Left ventricle myocardium inferior (tissue), 1 donor: ENCODE measurements around the gene P2RX1. TPM values are rescaled to one million over a fixed set of nuclear protein-coding genes. Genes with fewer than 3 reads are reported as not detected.

Source experiments
- DNase-seq: peaks from one replicate; pipeline ENCODE4 v3.0.0-alpha.2; 2020
- H3K27ac ChIP-seq: fragments of 200-600 bp; replicated peaks from 2 replicates; pipeline ENCODE4 v1.8.0; 2021
- H3K27me3 ChIP-seq: fragments of 200-600 bp; 2 replicates; pipeline ENCODE4 v1.8.0; 2021; ENCODE audit warnings: low read depth
- H3K36me3 ChIP-seq: fragments of 200-600 bp; 2 replicates; pipeline ENCODE4 v1.8.0; 2021
- H3K4me1 ChIP-seq: fragments of 200-600 bp; 2 replicates; pipeline ENCODE4 v1.8.0; 2021
- H3K4me3 ChIP-seq: fragments of 200-600 bp; 2 replicates; pipeline ENCODE4 v1.8.0; 2021; ENCODE audit warnings: mild to moderate bottlenecking, moderate library complexity
- H3K9me3 ChIP-seq: fragments of 200-600 bp; replicated peaks from 2 replicates; pipeline ENCODE4 v1.8.0; 2021
- CTCF ChIP-seq: fragments of 200-600 bp; IDR thresholded peaks from 2 replicates; pipeline ENCODE4 v1.8.0; 2021; ENCODE audit warnings: antibody characterized with exemption, mild to moderate bottlenecking, borderline replicate concordance
- intact Hi-C: fragments of 100-400 bp; cut with micrococcal nuclease; formaldehyde crosslinking; loops from one replicate; pipeline ENCODE4 v1.11.0; 2022
- total RNA-seq: library from RNA; stranded (reverse); fragmentation: NEBNext Ultra II Directional; extraction: Animal tissue kit (Norgen Biotek cat#: 25700); gene quantifications from one replicate; pipeline ENCODE4 v1.2.1, GENCODE V29; 2021
- donor health status: DM: no; HTN: yes; CAD: no; lungs with severe emphysema.

P2RX1 gene
- total RNA-seq, 1 donor from 2014 or later: 0.55 TPM

DNA sequence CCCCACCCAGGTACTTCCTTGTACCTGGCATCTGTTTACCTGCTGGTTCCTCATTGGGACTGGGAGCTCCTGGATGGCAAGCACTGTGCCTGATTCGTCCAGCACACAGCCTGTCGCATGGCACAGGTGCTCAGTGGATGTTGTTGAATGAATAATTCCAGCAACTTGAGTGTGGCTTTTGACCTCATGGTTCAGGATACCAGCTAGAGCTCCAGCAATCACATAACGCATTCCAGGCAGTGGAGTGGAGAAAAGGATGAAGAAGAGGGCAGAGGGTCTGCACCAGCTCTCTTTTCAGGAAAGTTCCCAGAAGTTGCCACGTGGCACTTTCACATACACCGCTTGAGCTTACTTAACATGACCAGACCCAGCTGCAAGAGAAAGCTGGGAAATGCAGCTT is 22.1 kb downstream of the P2RX1 start:
- intact Hi-C loops: no loop called here
- TF ChIP-seq CTCF: no peak
- Histone ChIP-seq H3K4me3 (peak overlapping the region; percentile 9), H3K27me3 (no peaks in the 10 kb centered on the region), H3K27ac (peak overlapping the region; percentile 90), H3K36me3 (no peaks in the 10 kb centered on the region), H3K9me3 (no peaks in the 10 kb centered on the region), H3K4me1 (peaks cover 69% of the 10 kb centered on the region)
- no peak for DNase-seq

DNA sequence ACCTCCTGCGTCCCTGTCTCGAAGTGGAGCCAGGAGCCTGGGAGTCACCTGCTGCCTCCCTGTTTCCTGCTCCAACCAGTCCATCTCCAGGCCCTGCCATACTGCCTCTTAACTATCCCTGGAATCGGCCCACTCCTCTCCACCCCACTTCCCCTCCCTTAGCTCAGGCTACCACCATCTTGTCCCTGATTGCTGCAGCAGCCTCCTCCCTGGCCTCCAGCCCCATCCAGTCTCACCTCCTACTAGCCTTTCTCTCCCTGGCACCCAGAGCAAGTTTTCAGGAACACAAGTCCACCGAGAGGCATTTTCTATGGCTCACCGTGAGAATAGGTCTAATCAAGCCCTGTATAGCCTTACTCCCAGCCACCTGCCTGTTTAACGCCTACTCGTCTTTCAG is 22.5 kb downstream of the P2RX1 start:
- peak overlapping the region; percentile 90 for H3K27ac ChIP-seq
- no peaks in the 10 kb centered on the region for H3K9me3 ChIP-seq
- DNase-seq: no peak
- no peak for TF ChIP-seq CTCF
- no peaks in the 10 kb centered on the region for H3K36me3 ChIP-seq
- peaks cover 74% of the 10 kb centered on the region for H3K4me1 ChIP-seq
- H3K27me3 ChIP-seq: no peaks in the 10 kb centered on the region
- peak overlapping the region; percentile 88 for H3K4me3 ChIP-seq
- intact Hi-C loops: no loop called here

DNA sequence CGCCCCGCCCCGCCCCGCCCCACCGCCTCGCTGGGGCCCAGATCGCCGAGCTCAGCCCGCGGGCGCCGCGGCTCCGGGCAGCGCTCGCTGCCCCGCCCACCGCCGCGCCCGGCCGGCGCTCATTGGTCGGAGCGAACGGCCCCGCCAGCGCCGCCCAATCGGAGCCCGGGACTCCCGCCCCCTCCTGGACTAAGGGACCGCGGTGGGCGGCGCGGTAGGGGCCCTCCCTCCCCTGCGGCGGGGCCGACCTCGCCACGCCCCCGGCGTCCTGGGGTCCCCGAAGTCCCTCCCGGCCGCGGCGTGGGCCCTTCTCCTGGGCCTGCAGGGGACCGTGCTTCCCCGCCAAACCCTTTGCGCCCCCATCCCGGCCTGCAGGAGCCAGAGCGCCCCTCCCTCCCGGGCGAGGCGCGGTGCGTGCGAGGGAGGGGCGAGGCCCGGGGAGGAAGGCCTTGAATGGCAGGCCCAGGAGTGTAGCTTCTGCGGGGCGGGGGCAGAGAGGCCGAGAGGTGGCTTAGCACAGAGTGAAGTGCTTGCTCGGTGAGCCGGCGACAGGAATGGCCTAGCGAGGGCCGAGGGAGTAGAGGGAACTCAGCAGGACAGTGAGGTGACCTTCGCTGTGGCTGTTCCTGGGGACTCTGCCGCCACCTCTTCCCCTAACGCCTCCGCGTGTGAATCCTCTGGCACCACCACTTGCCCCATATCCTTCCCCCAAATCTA is 23.1 kb downstream of the P2RX1 start, which contains the start of gene CAMKK1:
Gene CAMKK1 (minus strand): TSS at position 51 of the 717 bp plus-strand sequence. CDS start 7,366 bp downstream, outside the sequence.
- no peaks in the 10 kb centered on the region for H3K9me3 ChIP-seq
- H3K4me3 ChIP-seq: peak within 1 kb of the TSS; percentile 88
- H3K36me3 ChIP-seq: no peaks in the 10 kb centered on the region
- no peaks in the 10 kb centered on the region for H3K27me3 ChIP-seq
- DNase-seq: peak; percentile 92
- peak within 1 kb of the TSS; percentile 90 for H3K27ac ChIP-seq
- intact Hi-C loops: no loop called here
- H3K4me1 ChIP-seq: peaks cover 78% of the 10 kb centered on the region
- no peak for TF ChIP-seq CTCF

GRCh38 chr17:3892095-3892998 is 23.9 kb downstream of the P2RX1 start:
- TF ChIP-seq CTCF: peak; percentile 9
- Histone ChIP-seq H3K9me3 (no peaks in the 10 kb centered on the region), H3K4me1 (peaks cover 86% of the 10 kb centered on the region), H3K4me3 (peak overlapping the region; percentile 88), H3K36me3 (no peaks in the 10 kb centered on the region), H3K27ac (peak overlapping the region; percentile 90), H3K27me3 (no peaks in the 10 kb centered on the region)
- DNase-seq: peak; percentile 78
- intact Hi-C loops: no loop called here

DNA sequence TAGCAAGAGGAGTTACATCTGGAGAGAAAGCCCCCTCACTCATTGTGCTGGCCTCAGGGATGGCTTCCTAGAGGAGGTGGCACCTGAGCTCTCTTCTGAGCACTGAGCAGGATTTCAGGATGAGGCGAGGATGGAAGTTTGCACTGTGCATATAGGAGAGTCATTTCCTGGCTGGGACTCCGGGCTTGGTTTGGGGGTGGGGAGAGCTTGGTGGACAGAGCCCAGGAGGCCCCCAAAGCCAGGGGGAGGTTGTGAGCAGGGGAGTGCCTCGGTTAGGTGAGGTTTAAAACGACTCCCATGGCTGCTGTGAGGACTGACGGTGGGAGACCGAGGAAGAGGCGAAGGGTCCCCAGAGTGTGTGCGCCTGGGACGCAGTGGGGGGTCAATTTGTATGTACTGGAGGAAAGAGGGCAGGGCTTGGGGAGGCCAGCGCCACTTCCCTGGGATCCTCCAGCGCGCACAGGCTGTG is 24.6 kb downstream of the P2RX1 start:
- Histone ChIP-seq H3K4me1 (peaks cover 93% of the 10 kb centered on the region), H3K9me3 (no peaks in the 10 kb centered on the region), H3K27ac (peak overlapping the region; percentile 90), H3K36me3 (no peaks in the 10 kb centered on the region), H3K27me3 (no peaks in the 10 kb centered on the region), H3K4me3 (peak overlapping the region; percentile 88)
- TF ChIP-seq CTCF: no peak
- intact Hi-C loops: no loop called here
- DNase-seq: no peak
